GM12878 (cell line): ENCODE results near the gene GNGT2. TPM values are rescaled to one million over a fixed set of nuclear protein-coding genes. Genes with fewer than 3 reads are reported as not detected.

Source experiments
- ATAC-seq: fragments of 200-7000 bp; cut with Tn5 transposase; 3 replicates; pipeline ENCODE4 v1.9.1; 2020; ENCODE audit warnings: mild to moderate bottlenecking, moderate library complexity
- BruUV-seq: library from RNA; stranded (reverse); fragments of 400-500 nt; replicated peaks from 2 replicates; lab custom pipeline; 2021; lab: Mats Ljungman, UMichigan
- CTCF ChIA-PET: fragments of 300-600 bp; sonication (Branson Sonifier 250); formaldehyde crosslinking; extraction: SDS; loops from one replicate; lab custom pipeline; 2021; ENCODE audit warnings: inconsistent platforms; lab: Yijun Ruan, JAX
- POLR2A ChIA-PET: fragments of 350-600 bp; formaldehyde crosslinking; extraction: SDS; loops from one replicate; lab custom pipeline; 2021; ENCODE audit warnings: inconsistent platforms; lab: Charles Lee
- RAD21 ChIA-PET: fragments of 300-600 bp; sonication (Branson Sonifier 250); formaldehyde crosslinking; loops from one replicate; lab custom pipeline; 2023; ENCODE audit warnings: antibody characterized with exemption; ENCODE audit not compliant: unreplicated experiment; lab: Charles Lee
- SMC1A ChIA-PET: fragments of 300-600 bp; sonication (Branson Sonifier 250); formaldehyde crosslinking; loops from one replicate; lab custom pipeline; 2023; ENCODE audit not compliant: unreplicated experiment, uncharacterized antibody; lab: Charles Lee
- DNase-seq: peaks from one replicate; pipeline ENCODE4 v3.0.0-alpha.2; 2011; ENCODE audit warnings: low read depth, low spot score
- FAIRE-seq: peaks from 3 replicates; lab custom pipeline; 2011; peaks lifted over from hg19 to GRCh38; lab: Jason Lieb, UNC
- H2AFZ ChIP-seq: 2 replicates; pipeline ENCODE4 v1.6.0; 2011; ENCODE audit warnings: low read depth, low read length, control low read depth; ENCODE audit not compliant: control insufficient read depth
- H3K27ac ChIP-seq: 2 replicates; pipeline ENCODE4 v1.5.1; 2011; ENCODE audit warnings: control low read depth; ENCODE audit not compliant: control insufficient read depth, insufficient read depth
- H3K27me3 ChIP-seq, 2 experiments: replicated peaks in 1 of 2; 2 replicates each; pipeline versions ENCODE4 v1.6.0 to v1.6.1; 2011; ENCODE audit warnings: low read length in 1 of 2; ENCODE audit not compliant: control insufficient read depth in 2 of 2, insufficient read depth in 2 of 2
- H3K36me3 ChIP-seq, 2 experiments: 2 replicates each; pipeline ENCODE4 v1.5.1; 2011; ENCODE audit warnings: low read length in 1 of 2; ENCODE audit not compliant: control insufficient read depth in 2 of 2, insufficient read depth in 2 of 2
- H3K4me1 ChIP-seq: 2 replicates; pipeline ENCODE4 v1.6.1; 2011; ENCODE audit warnings: mild to moderate bottlenecking, low read length, moderate library complexity, mixed read lengths; ENCODE audit not compliant: control insufficient read depth, insufficient read depth
- H3K4me2 ChIP-seq: 2 replicates; pipeline ENCODE4 v1.6.0; 2011; ENCODE audit warnings: control low read depth; ENCODE audit not compliant: control insufficient read depth, insufficient read depth
- H3K4me3 ChIP-seq: fragments of 200-600 bp; sonication (generic); 2 replicates; pipeline ENCODE4 v1.5.1; 2016
- H3K79me2 ChIP-seq: 2 replicates; pipeline ENCODE4 v1.6.0; 2011; ENCODE audit warnings: low read length; ENCODE audit not compliant: control insufficient read depth, insufficient read depth
- H3K9ac ChIP-seq: 2 replicates; pipeline ENCODE4 v1.8.0; 2011; ENCODE audit warnings: low read length, control low read depth, mixed read lengths; ENCODE audit not compliant: control insufficient read depth, insufficient read depth
- H3K9me3 ChIP-seq: replicated peaks from 3 replicates; pipeline ENCODE4 v1.5.1; 2011; ENCODE audit warnings: mild to moderate bottlenecking, low read length; ENCODE audit not compliant: control insufficient read depth, insufficient read depth
- H4K20me1 ChIP-seq: 2 replicates; pipeline ENCODE4 v1.6.0; 2011; ENCODE audit not compliant: control insufficient read depth, insufficient read depth
- BACH1 ChIP-seq: fragments of 450-650 bp; IDR thresholded peaks from 2 replicates; pipeline ENCODE4 v1.6.1; 2017; ENCODE audit warnings: mild to moderate bottlenecking, borderline replicate concordance
- CHD2 ChIP-seq: IDR thresholded peaks from 2 replicates; pipeline ENCODE4 v1.6.1; 2011; ENCODE audit warnings: low read depth, low read length, improper control_type of control experiment, borderline replicate concordance
- CHD4 ChIP-seq: fragments of 200-600 bp; sonication (generic); IDR thresholded peaks from 2 replicates; pipeline ENCODE4 v1.6.1; 2016; ENCODE audit warnings: mild to moderate bottlenecking
- MTA3 ChIP-seq: IDR thresholded peaks from 2 replicates; pipeline ENCODE4 v1.6.1; 2012; ENCODE audit warnings: low read length, inconsistent platforms, borderline replicate concordance
- RCOR1 ChIP-seq: conservative IDR thresholded peaks from 2 replicates; pipeline ENCODE4 v1.6.1; 2012; ENCODE audit warnings: low read depth, low read length, improper control_type of control experiment
- SMARCA5 ChIP-seq: fragments of 450-650 bp; IDR thresholded peaks from 2 replicates; pipeline ENCODE4 v1.6.1; 2017; ENCODE audit warnings: mild to moderate bottlenecking
- SMC3 ChIP-seq: IDR thresholded peaks from 2 replicates; pipeline ENCODE4 v1.6.1; 2011; ENCODE audit warnings: low read length, improper control_type of control experiment, borderline replicate concordance
- ZNF622 ChIP-seq: fragments of 450-650 bp; IDR thresholded peaks from 2 replicates; pipeline ENCODE4 v1.6.1; 2017; ENCODE audit warnings: mild to moderate bottlenecking, inconsistent platforms
- WGBS: methylation state at CpG from one replicate; pipeline ENCODE4 v1.1.6; 2016; ENCODE audit warnings: low lambda C conversion rate; ENCODE audit not compliant: insufficient replicate concordance, insufficient coverage; ENCODE audit errors: missing lambda C conversion rate; 5-methylcytosine and 5-hydroxymethylcytosine counted together
- in situ Hi-C: fragments of 300-500 bp; cut with MboI; formaldehyde crosslinking; loops from 9 replicates; pipeline ENCODE4 v1.14.3; 2018; ENCODE audit warnings: mixed read lengths
- intact Hi-C: fragments of 100-400 bp; cut with micrococcal nuclease; formaldehyde crosslinking; loops from one replicate; pipeline ENCODE4 v1.14.2; 2022; ENCODE audit not compliant: unreplicated experiment
- polyA plus RNA-seq, 11 experiments: library from polyadenylated mRNA; depleted of rRNA in 4 of 11; unstranded in 6 of 11; stranded (reverse) in 5 of 11; fragments of >200 nt; fragmentation: Nextera tagmentation in 4 of 11; fragmentation: Illumina TruSeq in 1 of 11; extraction: Ambion mirVana in 4 of 11; extraction: Trizol in 1 of 11; gene quantifications; 1 replicate in 1 of 11; 2 replicates in 10 of 11; pipeline versions ENCODE4 v1.2.1 to v1.2.3, GENCODE V29; 2011 to 2016; ENCODE audit warnings: inconsistent platforms in 2 of 11, missing spikeins in 2 of 11, low read depth in 1 of 11
- total RNA-seq, 4 experiments: library from RNA; depleted of rRNA in 3 of 4; stranded (reverse); fragments of >200 nt in 3 of 4; fragmentation: Illumina TruSeq in 1 of 4; extraction: Trizol in 1 of 4; gene quantifications; 2 replicates each; pipeline versions ENCODE4 v1.2.1 to v1.2.3, GENCODE V29; 2013 to 2021
- TF ChIP-seq, protein P1 (sequence below): fragments of 450-650 bp; formaldehyde crosslinking; IDR thresholded peaks from 2 replicates; pipeline ENCODE4 v1.5.0; 2022; ENCODE audit warnings: mild to moderate bottlenecking, missing genetic modification characterization
- TF ChIP-seq, protein P2 (sequence below): IDR thresholded peaks from 2 replicates; pipeline ENCODE4 v1.6.1; 2012; ENCODE audit warnings: mild to moderate bottlenecking, low read depth, low read length
- TF ChIP-seq, protein P3 (sequence below): IDR thresholded peaks from 2 replicates; pipeline ENCODE4 v1.6.1; 2012; ENCODE audit warnings: low read depth, low read length, improper control_type of control experiment

The GNGT2 gene
- total and polyA plus RNA-seq, 10 of the 15 experiments (the other 5 are each of a cell fraction or from before 2014, with no cell fraction given): 15.3 to 60.4 (median 32.0) TPM

DNA sequence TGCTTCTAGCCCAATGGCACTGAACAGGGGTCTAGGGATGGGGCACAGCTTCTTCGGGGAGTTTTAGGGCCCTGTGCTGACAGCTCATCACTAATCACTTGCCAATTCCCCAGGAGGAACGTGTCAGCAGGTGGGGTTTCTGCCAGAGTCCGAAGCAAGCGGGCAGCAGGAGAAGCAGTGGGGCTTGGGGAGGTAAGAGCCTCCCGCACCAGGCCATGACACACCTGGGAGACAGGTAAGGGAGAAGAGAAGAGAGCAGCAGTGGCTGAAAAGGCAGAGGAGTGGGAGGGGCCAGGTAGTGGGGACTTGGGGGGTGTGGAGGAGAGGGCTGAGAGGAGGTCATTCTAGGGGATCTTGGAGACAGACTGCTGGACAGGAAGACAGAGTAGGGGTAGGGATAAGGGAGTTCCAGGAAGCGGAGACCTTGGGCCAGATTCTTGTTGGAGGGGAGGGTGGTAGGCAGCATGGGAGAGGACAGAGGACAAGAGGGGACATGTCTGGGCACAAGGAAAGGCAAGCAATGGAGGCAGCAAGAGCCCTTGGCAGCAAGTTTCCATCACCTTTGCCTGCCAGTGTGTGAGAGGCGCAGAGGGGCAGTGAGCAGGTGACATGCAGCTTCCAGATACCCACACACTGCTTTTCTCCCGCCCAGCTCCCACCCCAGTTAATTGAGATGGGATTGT is 15.3 kb upstream of the GNGT2 start (continued):
- TF ChIP-seq, protein P1, sequence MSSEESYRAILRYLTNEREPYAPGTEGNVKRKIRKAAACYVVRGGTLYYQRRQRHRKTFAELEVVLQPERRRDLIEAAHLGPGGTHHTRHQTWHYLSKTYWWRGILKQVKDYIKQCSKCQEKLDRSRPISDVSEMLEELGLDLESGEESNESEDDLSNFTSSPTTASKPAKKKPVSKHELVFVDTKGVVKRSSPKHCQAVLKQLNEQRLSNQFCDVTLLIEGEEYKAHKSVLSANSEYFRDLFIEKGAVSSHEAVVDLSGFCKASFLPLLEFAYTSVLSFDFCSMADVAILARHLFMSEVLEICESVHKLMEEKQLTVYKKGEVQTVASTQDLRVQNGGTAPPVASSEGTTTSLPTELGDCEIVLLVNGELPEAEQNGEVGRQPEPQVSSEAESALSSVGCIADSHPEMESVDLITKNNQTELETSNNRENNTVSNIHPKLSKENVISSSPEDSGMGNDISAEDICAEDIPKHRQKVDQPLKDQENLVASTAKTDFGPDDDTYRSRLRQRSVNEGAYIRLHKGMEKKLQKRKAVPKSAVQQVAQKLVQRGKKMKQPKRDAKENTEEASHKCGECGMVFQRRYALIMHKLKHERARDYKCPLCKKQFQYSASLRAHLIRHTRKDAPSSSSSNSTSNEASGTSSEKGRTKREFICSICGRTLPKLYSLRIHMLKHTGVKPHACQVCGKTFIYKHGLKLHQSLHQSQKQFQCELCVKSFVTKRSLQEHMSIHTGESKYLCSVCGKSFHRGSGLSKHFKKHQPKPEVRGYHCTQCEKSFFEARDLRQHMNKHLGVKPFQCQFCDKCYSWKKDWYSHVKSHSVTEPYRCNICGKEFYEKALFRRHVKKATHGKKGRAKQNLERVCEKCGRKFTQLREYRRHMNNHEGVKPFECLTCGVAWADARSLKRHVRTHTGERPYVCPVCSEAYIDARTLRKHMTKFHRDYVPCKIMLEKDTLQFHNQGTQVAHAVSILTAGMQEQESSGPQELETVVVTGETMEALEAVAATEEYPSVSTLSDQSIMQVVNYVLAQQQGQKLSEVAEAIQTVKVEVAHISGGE (CRISPR knock-in tag): no peak; the same call in 1 of the 2 replicates
- TF ChIP-seq BACH1 (0 out of 2 replicates have a peak, but pooled peaks have one; percentile 51), SMARCA5 (no peak)

- no peak overlapping the region for H3K9ac ChIP-seq
- H3K4me3 ChIP-seq: no peak overlapping the region
- H4K20me1 ChIP-seq: 0 out of 2 replicates have a peak, but pooled peaks cover 7% of the 10 kb centered on the region
- H3K4me1 ChIP-seq: peaks cover 28% of the 10 kb centered on the region
- CTCF ChIA-PET: interaction anchor here (1.8 to 8.2 kb wide), 4 partner anchors 14 to 67 kb away, joined by 8 to 178 read pairs (median 51); partner anchors contain the start of gene ABI3
- RAD21 ChIA-PET: interaction anchor here (0.6 to 5.9 kb wide), 5 partner anchors 8 to 171 kb away, joined by 3 to 72 read pairs (median 35); partner anchors contain the start of genes ABI3 and GNGT2
- 56% methylated on average over 10 of the region's 11 CpGs for WGBS
- no peaks in the 10 kb centered on the region for H3K27me3 ChIP-seq
- FAIRE-seq: no peak
- peaks cover 5 to 13% of the 10 kb centered on the region in 2 experiments for H3K36me3 ChIP-seq
- no peak overlapping the region for H3K4me2 ChIP-seq
- no peak overlapping the region for H3K27ac ChIP-seq
- no TSS peak for BruUV-seq
- POLR2A ChIA-PET: interaction anchor here (1.0 to 3.6 kb wide), 3 partner anchors 11 to 45 kb away, joined by 3 to 12 read pairs (median 3); no protein-coding TSS in a partner anchor
- H3K79me2 ChIP-seq: no peaks in the 10 kb centered on the region; the same call in 1 of the 2 replicates
- DNase-seq: no peak
- H2AFZ ChIP-seq: no peak overlapping the region
- H3K9me3 ChIP-seq: no peaks in the 10 kb centered on the region
- in situ Hi-C loops (loop anchor here (10.0 kb wide), 1 partner anchor 50 kb away; no protein-coding TSS in a partner anchor), intact Hi-C loops (loop anchor here (5.0 kb wide), 1 partner anchor 193 kb away; no protein-coding TSS in a partner anchor)
- ATAC-seq: no peak
- SMC1A ChIA-PET: interaction anchor here (3.2 to 7.3 kb wide), 3 partner anchors 9 to 44 kb away, joined by 20 to 118 read pairs (median 22); no protein-coding TSS in a partner anchor
- TF ChIP-seq MTA3 (0 out of 2 replicates have a peak, but pooled peaks have one; percentile 7), SMC3 (no peak), ZNF622 (no peak), CHD4 (no peak), RCOR1 (no peak), CHD2 (peak; percentile 1; the same call in 1 of the 2 replicates)
- TF ChIP-seq, protein P2, sequence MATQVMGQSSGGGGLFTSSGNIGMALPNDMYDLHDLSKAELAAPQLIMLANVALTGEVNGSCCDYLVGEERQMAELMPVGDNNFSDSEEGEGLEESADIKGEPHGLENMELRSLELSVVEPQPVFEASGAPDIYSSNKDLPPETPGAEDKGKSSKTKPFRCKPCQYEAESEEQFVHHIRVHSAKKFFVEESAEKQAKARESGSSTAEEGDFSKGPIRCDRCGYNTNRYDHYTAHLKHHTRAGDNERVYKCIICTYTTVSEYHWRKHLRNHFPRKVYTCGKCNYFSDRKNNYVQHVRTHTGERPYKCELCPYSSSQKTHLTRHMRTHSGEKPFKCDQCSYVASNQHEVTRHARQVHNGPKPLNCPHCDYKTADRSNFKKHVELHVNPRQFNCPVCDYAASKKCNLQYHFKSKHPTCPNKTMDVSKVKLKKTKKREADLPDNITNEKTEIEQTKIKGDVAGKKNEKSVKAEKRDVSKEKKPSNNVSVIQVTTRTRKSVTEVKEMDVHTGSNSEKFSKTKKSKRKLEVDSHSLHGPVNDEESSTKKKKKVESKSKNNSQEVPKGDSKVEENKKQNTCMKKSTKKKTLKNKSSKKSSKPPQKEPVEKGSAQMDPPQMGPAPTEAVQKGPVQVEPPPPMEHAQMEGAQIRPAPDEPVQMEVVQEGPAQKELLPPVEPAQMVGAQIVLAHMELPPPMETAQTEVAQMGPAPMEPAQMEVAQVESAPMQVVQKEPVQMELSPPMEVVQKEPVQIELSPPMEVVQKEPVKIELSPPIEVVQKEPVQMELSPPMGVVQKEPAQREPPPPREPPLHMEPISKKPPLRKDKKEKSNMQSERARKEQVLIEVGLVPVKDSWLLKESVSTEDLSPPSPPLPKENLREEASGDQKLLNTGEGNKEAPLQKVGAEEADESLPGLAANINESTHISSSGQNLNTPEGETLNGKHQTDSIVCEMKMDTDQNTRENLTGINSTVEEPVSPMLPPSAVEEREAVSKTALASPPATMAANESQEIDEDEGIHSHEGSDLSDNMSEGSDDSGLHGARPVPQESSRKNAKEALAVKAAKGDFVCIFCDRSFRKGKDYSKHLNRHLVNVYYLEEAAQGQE: no peak
- TF ChIP-seq, protein P3, sequence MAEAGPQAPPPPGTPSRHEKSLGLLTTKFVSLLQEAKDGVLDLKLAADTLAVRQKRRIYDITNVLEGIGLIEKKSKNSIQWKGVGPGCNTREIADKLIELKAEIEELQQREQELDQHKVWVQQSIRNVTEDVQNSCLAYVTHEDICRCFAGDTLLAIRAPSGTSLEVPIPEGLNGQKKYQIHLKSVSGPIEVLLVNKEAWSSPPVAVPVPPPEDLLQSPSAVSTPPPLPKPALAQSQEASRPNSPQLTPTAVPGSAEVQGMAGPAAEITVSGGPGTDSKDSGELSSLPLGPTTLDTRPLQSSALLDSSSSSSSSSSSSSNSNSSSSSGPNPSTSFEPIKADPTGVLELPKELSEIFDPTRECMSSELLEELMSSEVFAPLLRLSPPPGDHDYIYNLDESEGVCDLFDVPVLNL: no peak
Observed at GRCh38 chr17:49224997-49225337, 14.6 kb upstream of the GNGT2 start.
